ENCODE results near the gene RPTOR. TPM values are rescaled to one million over a fixed set of nuclear protein-coding genes. Genes with fewer than 3 reads are reported as not detected.

The RPTOR gene
- total RNA-seq, 6 experiments from 2014 or later = 34.4 to 39.2 (median 35.5) TPM

DNA sequence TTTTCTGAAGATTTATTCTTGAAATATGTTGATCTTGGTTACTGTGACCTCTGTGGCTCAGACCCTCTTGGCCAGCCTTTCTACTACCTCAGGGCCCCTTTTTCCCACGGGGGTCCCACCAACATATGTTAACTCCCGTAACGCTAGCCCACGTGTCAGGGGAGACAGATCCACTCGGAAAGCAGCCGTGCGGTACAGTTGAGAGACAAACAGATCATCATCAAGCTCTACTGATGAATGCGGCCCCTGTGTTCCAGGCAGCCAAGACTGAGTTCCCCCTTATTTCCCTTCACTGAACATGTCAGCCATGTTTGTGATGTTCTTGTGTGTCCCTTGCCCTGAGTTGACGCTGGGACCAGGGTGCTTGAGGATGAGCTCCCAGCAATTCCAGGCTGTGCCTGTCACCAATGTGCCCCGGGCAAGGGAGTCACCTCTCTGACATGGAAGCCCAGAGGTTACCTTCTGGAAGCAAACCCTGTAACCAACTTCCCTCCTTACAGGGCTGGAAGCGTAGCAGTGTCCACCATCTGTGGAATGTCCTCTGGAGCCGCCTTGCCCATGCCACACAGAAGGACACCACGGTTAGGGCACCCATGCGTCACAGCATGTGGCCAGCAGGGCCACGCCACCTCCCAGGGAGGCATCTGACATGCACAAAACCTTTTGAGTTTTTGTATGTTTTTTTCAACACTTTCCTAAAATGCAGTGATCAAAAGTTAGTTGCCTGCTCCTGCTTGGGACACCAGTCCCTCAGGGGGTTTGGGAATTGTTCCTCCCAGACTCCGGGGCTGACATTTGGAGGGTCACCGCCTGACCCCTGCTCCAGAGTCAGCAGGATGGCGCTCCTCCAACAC is 253.3 kb downstream of the RPTOR start:
- no peak overlapping the region for H3K27ac Mint-ChIP-seq
- TF ChIP-seq, protein P1, sequence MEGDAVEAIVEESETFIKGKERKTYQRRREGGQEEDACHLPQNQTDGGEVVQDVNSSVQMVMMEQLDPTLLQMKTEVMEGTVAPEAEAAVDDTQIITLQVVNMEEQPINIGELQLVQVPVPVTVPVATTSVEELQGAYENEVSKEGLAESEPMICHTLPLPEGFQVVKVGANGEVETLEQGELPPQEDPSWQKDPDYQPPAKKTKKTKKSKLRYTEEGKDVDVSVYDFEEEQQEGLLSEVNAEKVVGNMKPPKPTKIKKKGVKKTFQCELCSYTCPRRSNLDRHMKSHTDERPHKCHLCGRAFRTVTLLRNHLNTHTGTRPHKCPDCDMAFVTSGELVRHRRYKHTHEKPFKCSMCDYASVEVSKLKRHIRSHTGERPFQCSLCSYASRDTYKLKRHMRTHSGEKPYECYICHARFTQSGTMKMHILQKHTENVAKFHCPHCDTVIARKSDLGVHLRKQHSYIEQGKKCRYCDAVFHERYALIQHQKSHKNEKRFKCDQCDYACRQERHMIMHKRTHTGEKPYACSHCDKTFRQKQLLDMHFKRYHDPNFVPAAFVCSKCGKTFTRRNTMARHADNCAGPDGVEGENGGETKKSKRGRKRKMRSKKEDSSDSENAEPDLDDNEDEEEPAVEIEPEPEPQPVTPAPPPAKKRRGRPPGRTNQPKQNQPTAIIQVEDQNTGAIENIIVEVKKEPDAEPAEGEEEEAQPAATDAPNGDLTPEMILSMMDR (IDR thresholded peaks at IDR 0.05) = no peak
- peaks cover 12% of the 10 kb centered on the region for H3K4me1 Mint-ChIP-seq (ENCODE audit: low read depth)
- H3K4me3 Mint-ChIP-seq = no peak overlapping the region
- no peak for DNase-seq
- peaks cover 1% of the 10 kb centered on the region for H3K27me3 Mint-ChIP-seq (ENCODE audit: insufficient read depth)
- H3K36me3 Mint-ChIP-seq (ENCODE audit: low read depth) = peaks cover 29% of the 10 kb centered on the region
- no peaks in the 10 kb centered on the region for H3K9me3 Mint-ChIP-seq

DNA sequence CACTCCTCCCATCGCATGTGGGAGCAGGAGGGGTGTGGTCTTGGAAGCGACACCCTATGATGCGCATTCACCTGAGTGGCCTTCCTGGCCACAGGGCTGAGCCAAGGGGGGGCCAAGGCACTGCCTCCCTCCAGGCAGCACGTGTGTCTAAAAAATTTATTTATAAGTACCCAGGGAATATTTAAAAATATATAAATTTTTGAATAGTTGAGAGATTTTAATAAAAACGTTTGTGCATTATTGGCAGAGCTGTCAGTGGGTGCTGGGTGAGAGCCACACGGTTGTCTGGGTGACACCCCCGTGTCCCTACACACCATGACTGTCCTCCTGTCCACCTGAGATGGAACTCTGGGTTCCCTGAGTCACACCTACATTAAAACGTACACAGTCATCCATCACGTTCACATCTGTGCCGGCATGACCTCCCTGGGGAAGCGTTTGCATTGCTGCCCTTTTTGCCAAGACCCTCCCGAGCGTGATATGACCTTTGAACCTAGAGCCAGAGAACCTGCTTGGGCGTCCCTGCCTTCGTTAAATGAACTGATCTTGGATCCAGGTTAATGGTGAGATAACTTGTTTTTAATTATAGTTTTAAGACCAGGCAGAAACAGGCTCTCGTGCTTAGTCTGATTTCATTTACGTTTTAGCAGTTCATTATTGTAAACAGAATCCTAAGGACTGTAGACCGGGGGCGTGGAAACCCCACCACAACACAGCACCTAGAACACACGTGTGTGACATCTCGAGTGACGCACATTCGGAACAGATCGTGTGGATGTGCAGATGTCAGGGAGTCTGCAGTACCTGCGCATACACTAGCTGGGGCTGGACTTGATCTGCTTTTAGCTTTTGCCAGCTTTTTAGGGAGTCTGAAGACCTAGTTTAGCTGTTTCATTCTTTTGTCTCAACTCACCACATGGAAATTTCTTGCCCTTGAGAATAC is 254.2 kb downstream of the RPTOR start:
- no peaks in the 10 kb centered on the region for H3K9me3 Mint-ChIP-seq
- no peak for DNase-seq
- H3K27me3 Mint-ChIP-seq (ENCODE audit: insufficient read depth) = peaks cover 1% of the 10 kb centered on the region; the same call in 1 of the 2 replicates
- TF ChIP-seq, protein P1 (IDR thresholded peaks at IDR 0.05) = no peak
- H3K27ac Mint-ChIP-seq = no peak overlapping the region
- H3K36me3 Mint-ChIP-seq (ENCODE audit: low read depth) = peaks cover 23% of the 10 kb centered on the region
- no peak overlapping the region for H3K4me3 Mint-ChIP-seq
- peaks cover 5% of the 10 kb centered on the region for H3K4me1 Mint-ChIP-seq (ENCODE audit: low read depth)

DNA sequence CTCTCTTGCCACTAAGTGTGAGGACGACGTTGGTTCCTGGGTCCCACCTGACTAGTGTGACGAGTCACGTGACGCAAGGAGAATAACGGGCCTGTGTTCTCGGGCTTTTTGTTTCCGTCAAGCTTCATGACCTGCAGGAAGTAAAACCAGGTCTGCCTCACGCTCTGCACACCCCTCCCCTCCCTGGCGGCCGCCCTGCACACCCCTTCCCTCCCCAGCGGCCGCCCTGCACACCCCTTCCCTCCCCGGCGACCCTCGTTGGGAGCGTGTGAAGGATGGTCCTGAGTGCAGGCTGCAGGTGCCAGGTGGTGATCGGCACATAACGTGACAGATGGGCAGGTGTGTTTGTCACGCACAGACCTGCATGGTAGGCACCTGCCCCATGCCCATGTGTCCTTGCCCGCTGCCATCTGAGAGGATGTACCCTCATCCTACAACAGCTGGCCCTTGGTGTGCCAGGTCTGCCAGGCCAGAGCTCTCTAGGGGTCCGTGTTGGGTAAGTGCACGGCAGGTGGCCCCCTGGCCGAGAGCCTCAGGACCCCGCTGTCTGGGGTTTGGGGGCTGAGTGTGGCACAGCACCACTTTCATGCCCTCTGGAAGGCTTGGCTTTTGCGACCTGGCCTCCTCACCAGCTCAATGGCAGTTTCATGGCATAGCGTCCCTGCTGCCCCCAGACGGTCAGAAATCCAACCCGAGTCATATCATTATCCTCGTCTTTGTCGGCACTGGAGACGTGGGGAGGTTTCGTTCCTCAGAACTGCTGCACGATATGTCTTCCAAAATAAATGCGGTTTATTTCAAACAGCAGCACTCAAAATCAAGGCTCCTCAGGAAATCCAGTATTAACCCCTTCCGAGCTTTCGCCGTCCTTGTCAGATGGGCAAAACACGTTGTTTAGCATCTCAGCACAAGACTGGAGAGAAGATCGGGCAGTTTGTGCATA is 255.2 kb downstream of the RPTOR start:
- no peaks in the 10 kb centered on the region for H3K4me1 Mint-ChIP-seq (ENCODE audit: low read depth)
- H3K4me3 Mint-ChIP-seq = no peak overlapping the region
- H3K27me3 Mint-ChIP-seq (ENCODE audit: insufficient read depth) = peaks cover 1% of the 10 kb centered on the region; the same call in 1 of the 2 replicates
- H3K27ac Mint-ChIP-seq = no peak overlapping the region
- TF ChIP-seq, protein P1 (IDR thresholded peaks at IDR 0.05) = no peak
- H3K9me3 Mint-ChIP-seq = no peaks in the 10 kb centered on the region
- H3K36me3 Mint-ChIP-seq (ENCODE audit: low read depth) = peaks cover 17% of the 10 kb centered on the region
- no peak for DNase-seq

DNA sequence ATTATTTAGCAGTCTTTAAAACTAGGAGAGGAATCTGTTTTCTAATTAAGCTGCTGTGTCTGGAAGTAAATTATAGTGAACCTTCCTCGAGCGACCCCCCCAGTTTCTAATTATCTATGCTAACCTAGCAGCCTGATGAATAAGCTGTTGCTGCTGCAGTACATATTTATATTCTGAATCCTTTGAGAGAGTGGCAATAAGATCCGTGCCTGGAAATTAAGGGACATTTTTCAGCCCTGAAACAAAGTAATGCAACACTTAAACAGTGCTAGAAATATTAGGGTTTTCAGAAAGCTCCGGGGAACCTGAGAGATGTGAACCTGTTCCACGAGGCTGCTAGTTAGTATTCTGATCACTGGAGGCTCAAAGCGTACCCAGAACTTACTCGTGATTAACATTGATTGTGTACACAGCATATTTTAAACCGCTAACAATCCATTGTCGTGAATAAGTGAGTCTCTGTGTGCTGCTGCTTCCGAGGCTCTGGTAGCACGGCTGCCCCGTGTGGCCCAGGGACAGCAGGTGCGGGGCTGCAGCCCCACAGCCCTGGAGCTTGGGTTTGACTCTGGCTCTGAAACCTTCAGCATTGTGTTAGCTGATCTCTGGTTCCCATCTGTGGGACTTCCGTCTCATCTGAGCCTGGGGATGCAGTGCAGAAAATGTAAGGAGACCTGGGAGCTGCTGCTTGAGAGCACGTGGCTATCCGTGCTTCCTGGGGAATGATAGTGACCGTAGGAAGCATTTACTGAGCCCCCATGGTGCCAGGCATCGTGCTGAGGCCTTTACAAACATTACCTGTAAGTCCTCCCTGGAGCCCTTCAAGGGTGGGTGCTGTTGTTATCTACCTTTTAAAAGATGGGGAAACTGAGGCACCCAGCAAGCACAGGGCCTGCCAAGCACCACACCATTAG is 256.1 kb downstream of the RPTOR start:
- H3K27me3 Mint-ChIP-seq (ENCODE audit: insufficient read depth) = peaks cover 1% of the 10 kb centered on the region; the same call in 1 of the 2 replicates
- no peak overlapping the region for H3K27ac Mint-ChIP-seq
- TF ChIP-seq, protein P1 (IDR thresholded peaks at IDR 0.05) = no peak
- no peak overlapping the region for H3K4me3 Mint-ChIP-seq
- no peaks in the 10 kb centered on the region for H3K4me1 Mint-ChIP-seq (ENCODE audit: low read depth)
- no peak for DNase-seq
- H3K9me3 Mint-ChIP-seq = no peaks in the 10 kb centered on the region
- peaks cover 17% of the 10 kb centered on the region for H3K36me3 Mint-ChIP-seq (ENCODE audit: low read depth)

Data from HFFc6 (cell line).